ENCODE data around the gene CCKAR. TPM values are rescaled to one million over a fixed set of nuclear protein-coding genes. Genes with fewer than 3 reads are reported as not detected.

Gene CCKAR
- total RNA-seq, 1 donor from 2014 or later: not detected

- intact Hi-C loops (cut with DNase I): no loop called here
- Histone ChIP-seq H3K4me1 (no peaks in the 10 kb centered on the region), H3K27ac (no peak overlapping the region), H3K4me3 (no peak overlapping the region), H3K27me3 (no peaks in the 10 kb centered on the region), H3K9me3 (no peaks in the 10 kb centered on the region), H3K36me3 (no peaks in the 10 kb centered on the region)
- TF ChIP-seq, protein P1, sequence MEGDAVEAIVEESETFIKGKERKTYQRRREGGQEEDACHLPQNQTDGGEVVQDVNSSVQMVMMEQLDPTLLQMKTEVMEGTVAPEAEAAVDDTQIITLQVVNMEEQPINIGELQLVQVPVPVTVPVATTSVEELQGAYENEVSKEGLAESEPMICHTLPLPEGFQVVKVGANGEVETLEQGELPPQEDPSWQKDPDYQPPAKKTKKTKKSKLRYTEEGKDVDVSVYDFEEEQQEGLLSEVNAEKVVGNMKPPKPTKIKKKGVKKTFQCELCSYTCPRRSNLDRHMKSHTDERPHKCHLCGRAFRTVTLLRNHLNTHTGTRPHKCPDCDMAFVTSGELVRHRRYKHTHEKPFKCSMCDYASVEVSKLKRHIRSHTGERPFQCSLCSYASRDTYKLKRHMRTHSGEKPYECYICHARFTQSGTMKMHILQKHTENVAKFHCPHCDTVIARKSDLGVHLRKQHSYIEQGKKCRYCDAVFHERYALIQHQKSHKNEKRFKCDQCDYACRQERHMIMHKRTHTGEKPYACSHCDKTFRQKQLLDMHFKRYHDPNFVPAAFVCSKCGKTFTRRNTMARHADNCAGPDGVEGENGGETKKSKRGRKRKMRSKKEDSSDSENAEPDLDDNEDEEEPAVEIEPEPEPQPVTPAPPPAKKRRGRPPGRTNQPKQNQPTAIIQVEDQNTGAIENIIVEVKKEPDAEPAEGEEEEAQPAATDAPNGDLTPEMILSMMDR (IDR thresholded peaks at IDR 0.05): no peak
- DNase-seq (ENCODE audit: low spot score in 2 of 2): no peak
Measured at GRCh38 chr4:26489101-26489985, 941 bp downstream of the CCKAR start.

GRCh38 chr4:26485684-26486083, 4.6 kb downstream of the CCKAR start:
- Histone ChIP-seq H3K4me1 (no peaks in the 10 kb centered on the region), H3K27ac (no peak overlapping the region), H3K36me3 (no peaks in the 10 kb centered on the region), H3K27me3 (no peaks in the 10 kb centered on the region), H3K9me3 (no peaks in the 10 kb centered on the region), H3K4me3 (no peak overlapping the region)
- TF ChIP-seq, protein P1 (IDR thresholded peaks at IDR 0.05): no peak
- DNase-seq (ENCODE audit: low spot score in 2 of 2): no peak
- intact Hi-C loops (cut with DNase I): no loop called here

DNA sequence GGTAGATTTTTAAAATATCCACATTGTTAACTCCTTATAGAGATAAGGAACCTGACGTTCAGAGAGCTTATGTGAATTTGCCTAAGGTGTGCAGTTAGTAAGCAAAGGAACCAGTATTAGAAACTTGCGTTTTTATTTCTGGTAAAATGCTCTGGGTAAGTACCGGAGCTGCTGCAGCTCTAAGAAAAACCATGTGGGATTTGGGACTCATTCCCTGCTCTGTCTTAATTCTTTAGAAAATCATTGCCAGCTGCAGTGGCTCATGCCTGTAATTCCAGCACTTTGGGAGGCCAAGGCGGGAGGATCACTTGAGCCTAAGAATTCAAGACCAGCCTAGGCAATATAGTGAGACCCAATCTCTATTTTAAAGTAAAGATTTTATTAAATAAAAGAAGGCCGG, 5.8 kb downstream of the CCKAR start:
- no peaks in the 10 kb centered on the region for H3K4me1 ChIP-seq
- H3K27ac ChIP-seq: no peak overlapping the region
- no peak overlapping the region for H3K4me3 ChIP-seq
- no peaks in the 10 kb centered on the region for H3K27me3 ChIP-seq
- no peaks in the 10 kb centered on the region for H3K36me3 ChIP-seq
- intact Hi-C loops (cut with DNase I): no loop called here
- no peaks in the 10 kb centered on the region for H3K9me3 ChIP-seq
- TF ChIP-seq, protein P1 (IDR thresholded peaks at IDR 0.05): no peak
- DNase-seq (ENCODE audit: low spot score in 2 of 2): no peak

DNA sequence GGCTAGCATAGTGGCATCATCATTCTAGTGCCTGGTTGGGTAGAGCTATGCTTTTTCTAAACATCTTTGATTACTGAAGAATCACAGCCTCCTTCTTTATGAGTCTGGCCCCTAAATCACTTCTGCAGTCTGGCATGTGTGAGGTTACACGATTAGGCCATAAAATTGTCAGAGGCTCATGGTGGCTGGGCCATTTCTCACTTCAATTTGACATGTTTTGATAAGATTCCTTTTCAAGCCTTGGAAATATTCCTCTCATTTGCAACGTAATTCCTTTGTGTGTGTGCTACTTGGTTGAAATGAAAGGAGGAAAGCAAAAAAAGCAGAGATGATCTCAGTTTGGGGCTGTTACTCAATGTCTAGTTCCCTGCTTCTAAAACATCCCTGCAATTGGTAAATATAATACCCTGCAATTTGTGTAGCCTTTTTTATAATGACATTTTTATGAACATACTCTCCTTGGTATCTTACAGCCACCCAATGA, 6.2 kb downstream of the CCKAR start:
- Histone ChIP-seq H3K27ac (no peak overlapping the region), H3K36me3 (no peaks in the 10 kb centered on the region), H3K4me1 (no peaks in the 10 kb centered on the region), H3K4me3 (no peak overlapping the region), H3K27me3 (no peaks in the 10 kb centered on the region), H3K9me3 (no peaks in the 10 kb centered on the region)
- no peak for DNase-seq (ENCODE audit: low spot score in 2 of 2)
- intact Hi-C loops (cut with DNase I): no loop called here
- TF ChIP-seq, protein P1 (IDR thresholded peaks at IDR 0.05): no peak

DNA sequence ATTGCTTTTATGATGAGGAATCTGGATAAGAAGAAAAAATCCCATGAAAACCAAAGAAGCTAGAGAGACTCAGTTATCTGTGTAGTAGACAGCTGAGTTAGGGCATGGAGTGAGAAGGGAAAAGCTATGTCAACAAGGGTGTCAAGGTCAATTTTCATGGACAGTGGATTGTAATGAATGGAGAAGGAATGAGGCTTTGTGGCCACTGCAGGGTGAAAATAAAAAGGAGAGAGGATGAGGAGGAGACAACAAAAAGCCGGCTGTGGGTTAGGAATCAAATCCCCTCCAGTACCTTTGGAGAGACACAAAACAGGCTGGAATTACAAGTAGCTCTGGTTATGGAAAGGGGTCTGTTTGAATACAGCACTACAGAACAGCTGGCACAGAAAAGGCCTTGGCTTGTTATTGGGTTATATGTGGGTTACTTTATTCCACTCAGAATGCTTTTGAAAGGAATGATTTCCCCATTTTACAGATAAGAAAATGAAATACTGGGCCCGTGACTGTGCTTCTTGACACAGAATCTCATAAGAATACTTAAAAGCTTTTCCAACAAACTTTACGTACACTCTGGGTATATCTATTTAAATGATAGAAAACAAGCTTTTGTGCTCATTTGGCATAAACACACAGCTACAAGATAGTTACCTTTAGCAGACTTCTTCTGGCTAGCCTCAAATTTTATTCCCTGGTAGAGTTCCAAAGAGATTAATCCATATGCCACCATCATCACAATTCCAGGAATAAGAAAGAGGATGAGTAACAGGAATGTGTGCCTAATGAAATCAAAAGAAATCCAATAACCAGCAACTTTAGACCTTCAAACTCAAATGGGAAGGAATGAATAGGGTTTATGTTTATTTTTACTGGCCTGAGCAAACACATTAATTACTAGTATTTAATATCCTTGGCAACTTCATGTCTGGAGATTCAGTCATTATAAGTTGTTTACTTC, 7.5 kb downstream of the CCKAR start:
- Histone ChIP-seq H3K36me3 (no peaks in the 10 kb centered on the region), H3K4me3 (no peak overlapping the region), H3K27ac (no peak overlapping the region), H3K27me3 (no peaks in the 10 kb centered on the region), H3K9me3 (no peaks in the 10 kb centered on the region), H3K4me1 (no peaks in the 10 kb centered on the region)
- intact Hi-C loops (cut with DNase I): no loop called here
- TF ChIP-seq, protein P1 (IDR thresholded peaks at IDR 0.05): no peak
- DNase-seq (ENCODE audit: low spot score in 2 of 2): no peak
